Lower lobe of right lung (tissue), 2 donors: ENCODE measurements around the gene ST8SIA2. TPM values are rescaled to one million over a fixed set of nuclear protein-coding genes. Genes with fewer than 3 reads are reported as not detected.

Source experiments
- ATAC-seq, 2 donors: fragments of 200-7000 bp; cut with Tn5 transposase; one replicate each; pipeline ENCODE4 v1.9.1; 2020 to 2022; ENCODE audit warnings: mild to moderate bottlenecking in 2 of 2, moderate library complexity in 2 of 2
- DNase-seq: peaks from one replicate; pipeline ENCODE4 v3.0.0-alpha.2; 2020
- H3K27ac ChIP-seq: fragments of 200-600 bp; one replicate; pipeline ENCODE4 v1.8.0; 2022
- H3K27me3 ChIP-seq: fragments of 200-600 bp; one replicate; pipeline ENCODE4 v1.8.0; 2022; ENCODE audit warnings: low read depth
- H3K36me3 ChIP-seq: fragments of 200-600 bp; one replicate; pipeline ENCODE4 v1.8.0; 2022; ENCODE audit warnings: mild to moderate bottlenecking
- H3K4me1 ChIP-seq: fragments of 200-600 bp; one replicate; pipeline ENCODE4 v1.8.0; 2022
- H3K4me3 ChIP-seq: fragments of 200-600 bp; one replicate; pipeline ENCODE4 v1.8.0; 2022; ENCODE audit warnings: mild to moderate bottlenecking
- H3K9me3 ChIP-seq: fragments of 200-600 bp; one replicate; pipeline ENCODE4 v1.8.0; 2022
- intact Hi-C: fragments of 100-400 bp; cut with DNase I; formaldehyde crosslinking; loops from one replicate; pipeline ENCODE4 v1.11.0; 2022
- total RNA-seq: library from RNA; stranded (reverse); fragmentation: NEBNext Ultra II Directional; extraction: Animal tissue kit (Norgen Biotek cat#: 25700); gene quantifications from one replicate; pipeline ENCODE4 v1.2.1, GENCODE V29; 2021
- TF ChIP-seq, protein P1 (sequence below): fragments of 200-600 bp; IDR thresholded peaks from one replicate; pipeline ENCODE4 v1.8.0; 2022; ENCODE audit warnings: antibody characterized with exemption, mild to moderate bottlenecking
- donor health status: DM: no; HTN: yes; CAD: no; lungs with severe emphysema.

Gene ST8SIA2
- total RNA-seq, 1 donor from 2014 or later, result not detected

DNA sequence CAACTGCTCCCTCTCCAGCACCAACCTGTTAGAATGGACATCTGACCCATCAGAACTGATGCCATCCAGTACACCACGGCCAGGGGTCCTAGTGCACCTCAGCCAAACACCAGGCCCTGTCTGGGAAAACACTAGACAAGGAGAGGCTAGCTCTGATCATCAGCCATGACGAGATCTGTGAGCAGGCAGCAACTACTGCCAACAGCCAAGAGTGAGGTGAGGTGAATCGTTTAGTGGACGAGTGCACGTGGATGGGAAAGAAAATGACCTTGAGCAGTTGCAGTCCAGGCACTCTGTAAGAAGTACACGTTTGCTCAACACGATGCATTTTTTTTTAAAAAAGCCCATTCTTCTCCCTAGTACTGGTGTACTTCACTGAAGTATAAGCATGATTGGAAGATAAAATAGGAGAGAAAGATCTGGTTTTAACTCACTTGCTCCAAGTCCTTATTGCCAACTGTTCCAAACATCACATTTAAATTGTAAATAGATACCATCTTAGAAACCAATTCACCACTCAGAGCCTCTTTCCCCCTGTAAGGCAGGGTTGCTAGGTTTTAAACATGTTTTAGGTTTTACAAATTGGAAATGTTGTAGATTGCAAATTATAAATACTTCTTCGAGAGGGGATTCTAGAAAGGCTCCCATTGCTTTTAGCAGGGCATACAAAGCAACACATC lies 5.7 kb downstream of the ST8SIA2 start:
- Histone ChIP-seq H3K4me3 (no peak overlapping the region), H3K27me3 (peaks cover 39% of the 10 kb centered on the region), H3K4me1 (peaks cover 5% of the 10 kb centered on the region), H3K36me3 (no peaks in the 10 kb centered on the region), H3K9me3 (no peaks in the 10 kb centered on the region), H3K27ac (no peak overlapping the region)
- intact Hi-C loops, result no loop called here
- DNase-seq, result no peak
- TF ChIP-seq, protein P1, sequence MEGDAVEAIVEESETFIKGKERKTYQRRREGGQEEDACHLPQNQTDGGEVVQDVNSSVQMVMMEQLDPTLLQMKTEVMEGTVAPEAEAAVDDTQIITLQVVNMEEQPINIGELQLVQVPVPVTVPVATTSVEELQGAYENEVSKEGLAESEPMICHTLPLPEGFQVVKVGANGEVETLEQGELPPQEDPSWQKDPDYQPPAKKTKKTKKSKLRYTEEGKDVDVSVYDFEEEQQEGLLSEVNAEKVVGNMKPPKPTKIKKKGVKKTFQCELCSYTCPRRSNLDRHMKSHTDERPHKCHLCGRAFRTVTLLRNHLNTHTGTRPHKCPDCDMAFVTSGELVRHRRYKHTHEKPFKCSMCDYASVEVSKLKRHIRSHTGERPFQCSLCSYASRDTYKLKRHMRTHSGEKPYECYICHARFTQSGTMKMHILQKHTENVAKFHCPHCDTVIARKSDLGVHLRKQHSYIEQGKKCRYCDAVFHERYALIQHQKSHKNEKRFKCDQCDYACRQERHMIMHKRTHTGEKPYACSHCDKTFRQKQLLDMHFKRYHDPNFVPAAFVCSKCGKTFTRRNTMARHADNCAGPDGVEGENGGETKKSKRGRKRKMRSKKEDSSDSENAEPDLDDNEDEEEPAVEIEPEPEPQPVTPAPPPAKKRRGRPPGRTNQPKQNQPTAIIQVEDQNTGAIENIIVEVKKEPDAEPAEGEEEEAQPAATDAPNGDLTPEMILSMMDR, result no peak
- no peak for ATAC-seq

DNA sequence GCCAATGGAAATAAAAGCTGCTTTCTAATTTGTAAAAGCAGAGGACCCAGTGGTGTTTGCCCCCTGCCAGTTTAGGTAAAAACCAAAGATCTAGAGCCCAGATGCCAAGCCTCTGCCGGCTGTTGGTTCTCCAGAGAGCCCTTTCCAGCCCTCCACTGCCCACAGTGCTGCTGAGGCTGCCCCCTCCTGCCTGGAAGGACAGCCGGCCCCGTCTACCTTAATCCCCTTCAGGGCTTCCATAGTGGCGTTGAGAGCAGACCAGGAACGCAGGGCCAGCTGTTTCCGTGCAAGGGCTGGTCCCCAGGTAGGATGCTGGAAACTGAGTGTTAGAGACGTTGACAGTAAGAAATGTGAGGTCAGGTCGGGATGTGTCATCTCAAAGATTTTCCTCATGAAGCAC lies 6.9 kb downstream of the ST8SIA2 start:
- Histone ChIP-seq H3K9me3 (no peaks in the 10 kb centered on the region), H3K4me1 (no peaks in the 10 kb centered on the region), H3K4me3 (no peak overlapping the region), H3K27ac (no peak overlapping the region), H3K27me3 (peaks cover 28% of the 10 kb centered on the region), H3K36me3 (no peaks in the 10 kb centered on the region)
- intact Hi-C loops, result no loop called here
- TF ChIP-seq, protein P1, result no peak
- DNase-seq, result no peak
- no peak for ATAC-seq

DNA sequence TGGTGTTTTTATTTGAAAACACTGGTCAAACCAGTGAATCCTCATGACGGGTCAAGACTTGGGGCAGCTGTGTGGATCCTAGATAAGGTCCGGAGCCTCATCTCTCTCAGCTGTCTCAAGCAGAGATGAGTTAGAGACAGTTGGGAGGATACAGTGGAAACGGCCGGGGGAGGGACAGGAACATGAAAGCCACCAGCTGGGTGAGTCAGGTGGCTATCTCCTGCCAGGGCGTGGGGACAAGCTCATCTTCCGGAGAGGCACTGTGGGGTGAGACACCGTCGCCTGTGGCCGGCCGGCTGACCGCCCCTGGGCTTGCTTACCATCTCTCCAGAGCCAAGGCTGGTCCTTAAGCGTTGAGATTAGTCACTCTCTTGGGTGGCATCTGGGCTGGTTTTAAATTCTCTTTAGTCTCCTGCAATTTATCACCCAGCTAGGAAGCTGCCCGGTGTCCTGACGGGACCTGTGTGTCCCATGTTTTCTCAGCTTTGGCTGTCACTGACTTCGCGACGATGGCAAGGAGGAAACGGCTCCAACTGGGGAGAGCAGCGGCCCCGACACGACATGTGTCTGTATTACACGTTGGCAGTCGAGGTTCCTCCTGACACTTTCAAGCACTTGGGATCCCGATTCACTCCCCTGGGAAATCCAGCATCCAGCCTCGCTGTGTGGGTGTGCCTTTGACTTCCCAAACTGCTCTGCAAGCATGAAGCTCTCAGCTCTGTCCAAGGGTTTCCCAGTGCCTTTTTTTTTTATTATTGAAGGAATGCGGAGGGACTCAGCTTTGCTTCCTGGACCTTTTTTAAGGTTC lies 7.5 kb downstream of the ST8SIA2 start:
- no peaks in the 10 kb centered on the region for H3K9me3 ChIP-seq
- TF ChIP-seq, protein P1, result no peak
- no peak overlapping the region for H3K27ac ChIP-seq
- no peaks in the 10 kb centered on the region for H3K36me3 ChIP-seq
- ATAC-seq (no peak), DNase-seq (no peak)
- no peaks in the 10 kb centered on the region for H3K4me1 ChIP-seq
- peaks cover 22% of the 10 kb centered on the region for H3K27me3 ChIP-seq
- H3K4me3 ChIP-seq, result no peak overlapping the region
- intact Hi-C loops, result no loop called here

DNA sequence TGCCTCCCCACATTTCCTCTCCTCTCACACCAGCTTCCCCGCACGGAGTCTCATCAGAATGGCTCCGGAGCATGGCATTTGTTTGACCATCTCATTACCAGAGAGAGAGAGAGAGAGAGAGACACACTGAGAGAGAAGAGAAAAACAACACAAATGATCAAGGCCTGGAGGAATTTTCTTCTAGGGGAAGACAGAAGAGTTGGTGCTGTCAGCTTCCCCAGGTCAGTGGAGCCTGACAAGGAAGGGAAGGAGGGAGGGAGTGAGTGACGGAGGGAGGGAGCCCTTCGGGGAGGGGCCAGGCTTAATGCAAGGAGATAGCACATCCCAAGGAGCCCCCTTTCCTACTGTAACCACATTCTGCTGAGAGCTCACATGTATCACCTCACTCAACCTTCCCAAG lies 9.1 kb downstream of the ST8SIA2 start:
- no peak for DNase-seq
- Histone ChIP-seq H3K4me1 (no peaks in the 10 kb centered on the region), H3K9me3 (no peaks in the 10 kb centered on the region), H3K36me3 (no peaks in the 10 kb centered on the region), H3K27ac (no peak overlapping the region), H3K27me3 (peaks cover 10% of the 10 kb centered on the region), H3K4me3 (no peak overlapping the region)
- TF ChIP-seq, protein P1, result no peak
- intact Hi-C loops, result no loop called here
- ATAC-seq, result no peak

DNA sequence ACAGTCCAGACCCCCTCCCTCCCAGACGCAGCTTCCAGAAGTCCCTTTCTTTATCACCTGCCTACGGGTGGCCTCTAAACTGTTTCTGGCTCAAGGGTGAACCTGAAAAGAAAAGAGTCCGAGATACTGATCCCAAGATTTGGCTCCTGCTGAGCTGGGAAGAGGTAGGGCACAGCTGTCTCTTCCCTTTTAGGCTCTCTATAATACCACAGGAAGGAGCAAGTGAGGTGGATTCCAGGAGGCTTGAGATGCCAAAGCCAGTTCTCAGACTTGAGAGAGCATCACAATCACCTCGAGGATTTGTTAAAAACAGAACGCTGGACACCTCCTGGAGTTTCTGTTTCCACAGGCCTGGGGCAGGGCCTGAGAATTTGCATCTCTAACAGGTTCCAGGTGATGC lies 12.3 kb downstream of the ST8SIA2 start:
- Histone ChIP-seq H3K27me3 (peaks cover 6% of the 10 kb centered on the region), H3K4me1 (no peaks in the 10 kb centered on the region), H3K9me3 (no peaks in the 10 kb centered on the region), H3K36me3 (no peaks in the 10 kb centered on the region), H3K27ac (no peak overlapping the region), H3K4me3 (no peak overlapping the region)
- intact Hi-C loops, result no loop called here
- TF ChIP-seq, protein P1, result no peak
- DNase-seq (no peak), ATAC-seq (no peak)
